Endothelial cell of hepatic sinusoid (primary cell): ENCODE data around the gene PACSIN1.

Experiments used
- in situ Hi-C: cut with HindIII; loops from 2 replicates; pipeline ENCODE4 v1.10.0; 2017; ENCODE audit warnings: low sequenced_read_pairs

PACSIN1 gene

DNA sequence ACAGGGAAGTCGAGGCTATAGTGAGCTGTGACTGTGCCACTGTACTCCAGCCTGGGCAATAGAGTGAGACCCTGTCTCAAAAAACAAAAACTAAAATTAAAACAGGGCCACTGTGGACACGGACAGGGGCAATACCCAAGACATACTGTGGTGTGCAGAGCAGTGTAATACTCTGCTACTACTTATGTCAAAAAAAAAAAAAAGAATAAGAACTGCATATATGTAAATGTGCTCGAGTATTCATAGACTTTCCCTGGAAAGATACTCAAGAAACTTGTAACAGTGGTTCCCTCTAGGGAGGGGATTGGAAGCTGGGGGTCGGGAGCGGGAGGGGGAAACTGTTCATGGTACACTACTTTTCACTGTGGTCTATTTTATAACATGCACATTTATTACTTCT is 74.3 kb downstream of the PACSIN1 start:
- in situ Hi-C loops, result no loop called here

- in situ Hi-C loops, result no loop called here
Observed at GRCh38 chr6:34540841-34541240, 75.0 kb downstream of the PACSIN1 start.

GRCh38 chr6:34543421-34543820 is 77.5 kb downstream of the PACSIN1 start:
- in situ Hi-C loops, result no loop called here

DNA sequence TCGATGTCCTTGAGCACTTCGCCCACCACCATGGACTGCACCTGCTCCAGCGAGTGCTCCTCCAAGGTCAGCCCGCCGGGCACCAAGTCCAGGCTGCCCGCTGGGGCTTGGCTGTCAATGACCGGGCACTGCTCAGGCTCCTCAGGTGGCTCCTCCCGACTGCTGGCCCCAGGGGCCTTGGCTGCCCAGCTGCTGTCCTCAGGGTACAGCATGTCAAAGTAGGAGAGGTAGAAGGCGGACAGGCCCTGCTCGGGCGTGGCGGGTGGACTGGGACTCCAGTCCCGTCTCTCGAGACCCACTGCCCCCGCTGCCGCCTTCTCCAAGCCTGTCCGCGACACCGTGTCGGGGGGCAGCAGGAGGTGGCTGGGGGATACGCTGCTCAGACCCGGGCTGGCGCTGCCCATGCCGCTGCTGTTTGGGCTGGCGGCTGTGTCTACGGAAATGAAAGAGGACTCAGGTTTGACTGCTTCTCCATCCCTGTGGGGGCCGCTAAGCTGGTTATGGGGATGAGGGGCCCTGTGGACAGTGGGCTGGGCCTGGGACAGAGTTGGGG is 78.3 kb downstream of the PACSIN1 start:
- in situ Hi-C loops, result no loop called here

GRCh38 chr6:34544776-34545471 is 79.0 kb downstream of the PACSIN1 start:
- in situ Hi-C loops, result no loop called here

DNA sequence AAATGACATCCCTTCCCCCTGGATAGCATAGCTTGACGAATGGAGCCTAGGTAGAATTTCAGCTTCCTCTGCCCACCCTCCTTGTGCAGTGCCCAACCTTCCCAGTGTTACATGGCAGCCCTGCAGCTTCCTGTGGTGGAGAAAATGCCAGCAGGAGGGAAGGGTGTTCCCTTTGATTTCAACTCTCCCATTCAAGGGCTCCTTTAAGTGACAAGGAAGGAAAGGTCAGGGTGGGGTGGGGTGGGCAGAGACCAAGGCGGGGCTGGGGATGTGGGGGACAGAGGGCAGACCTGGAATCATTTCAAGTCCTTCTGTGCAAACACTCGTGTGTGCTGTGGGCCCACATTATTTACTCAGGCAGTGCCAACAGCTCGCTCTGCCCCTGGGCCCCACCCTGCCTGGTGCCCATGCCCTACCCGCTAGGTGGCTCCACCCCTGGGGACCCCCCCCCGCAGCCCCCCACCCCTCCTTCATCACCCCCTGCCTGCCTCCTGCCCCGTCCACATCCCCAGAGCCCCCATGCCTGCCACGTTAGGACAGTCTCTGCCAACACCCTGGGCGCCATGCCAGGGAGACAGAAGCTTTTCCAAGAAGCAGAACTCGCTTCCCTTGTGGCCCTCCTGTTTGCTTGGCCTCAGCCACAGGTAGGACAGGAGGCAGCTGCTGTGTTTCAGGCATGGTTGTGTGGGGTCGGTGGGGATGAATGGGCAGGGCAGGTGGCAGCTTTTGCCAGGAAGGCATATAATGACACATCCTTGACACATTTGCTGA is 80.9 kb downstream of the PACSIN1 start:
- in situ Hi-C loops, result no loop called here

DNA sequence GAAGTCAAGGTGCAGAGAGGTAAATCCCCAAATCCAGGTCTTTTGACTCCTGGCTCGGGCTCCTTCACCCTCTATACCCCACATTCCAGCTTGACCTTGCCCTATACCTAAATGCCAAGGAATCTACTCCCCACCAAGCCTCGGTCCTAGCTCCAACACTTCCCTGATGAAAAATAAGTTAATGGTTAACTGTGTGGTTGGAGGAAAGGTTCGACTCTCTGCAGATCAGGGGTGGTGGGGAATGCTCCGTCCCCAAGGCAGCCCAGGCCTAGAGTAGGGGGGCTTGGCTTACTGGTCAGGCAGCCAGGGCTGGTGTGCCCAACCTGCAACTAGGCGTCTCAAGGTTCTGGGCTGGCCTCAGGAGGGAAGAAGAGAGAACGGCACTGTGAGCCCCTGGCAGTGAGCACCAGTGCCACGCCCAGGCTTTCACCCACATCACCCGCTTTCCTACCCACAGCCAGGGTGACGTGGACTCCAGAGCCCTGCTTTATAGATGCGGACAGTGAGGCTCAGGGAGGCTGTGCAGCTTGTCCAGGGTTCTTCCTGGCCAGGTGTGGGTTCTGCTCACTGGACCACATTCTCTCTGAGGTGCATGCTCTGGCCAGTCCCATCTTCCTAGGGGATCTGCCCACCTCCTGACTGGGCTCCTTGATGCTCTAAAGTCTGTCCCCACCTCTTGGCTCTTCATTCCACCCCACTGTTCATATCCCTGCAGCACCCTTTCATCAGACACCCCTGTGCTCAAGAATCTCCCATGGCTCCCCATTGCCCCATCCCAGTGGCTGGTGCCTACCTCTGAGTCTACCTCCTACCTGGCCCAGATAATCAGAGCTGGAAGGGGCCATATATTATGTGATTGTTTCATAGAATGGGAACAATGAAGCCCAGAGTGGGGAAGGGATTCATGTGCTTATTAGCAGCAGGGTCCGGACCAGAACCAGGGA is 82.1 kb downstream of the PACSIN1 start:
- in situ Hi-C loops, result no loop called here

- in situ Hi-C loops, result no loop called here
Observed at GRCh38 chr6:34549026-34549803, 83.3 kb downstream of the PACSIN1 start.

DNA sequence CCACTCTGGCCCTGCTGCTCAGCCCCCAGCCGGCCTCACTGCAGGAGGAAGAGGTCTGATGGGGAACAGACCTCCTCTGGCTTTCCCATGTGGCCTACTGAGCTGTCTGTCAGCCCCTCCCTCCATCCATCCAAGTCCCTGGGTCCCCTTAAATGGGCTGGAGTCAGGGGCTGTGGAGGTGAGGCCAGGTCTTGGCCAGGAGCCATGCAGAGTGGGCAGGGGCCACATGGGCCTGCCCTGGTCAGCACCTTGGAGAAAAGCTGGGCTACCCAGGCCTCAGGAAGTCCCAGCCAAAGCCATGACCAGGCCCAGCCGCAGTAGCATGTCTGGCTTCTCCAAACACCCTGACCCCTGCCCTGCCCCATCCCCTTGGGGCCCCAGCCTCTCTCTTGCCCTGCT is 83.9 kb downstream of the PACSIN1 start:
- in situ Hi-C loops, result no loop called here

DNA sequence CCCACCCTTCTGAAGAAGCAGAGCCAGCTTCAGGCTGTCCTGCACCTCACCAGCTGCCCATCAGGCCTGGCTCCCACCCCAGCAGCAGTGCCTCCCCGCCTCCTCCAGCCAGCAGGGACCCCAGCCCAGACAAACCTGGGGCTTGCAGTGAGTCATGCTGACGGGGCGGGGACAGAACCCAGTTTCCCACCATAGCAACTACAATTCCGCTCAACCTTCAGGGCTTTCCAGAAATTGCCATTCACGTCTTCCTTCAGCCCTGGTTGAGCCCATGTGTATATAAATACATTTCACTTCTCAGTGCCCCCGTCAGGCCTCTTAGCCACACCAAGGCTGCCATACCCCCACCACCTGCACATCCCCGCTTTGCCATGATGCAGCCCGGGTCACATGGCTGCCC is 85.8 kb downstream of the PACSIN1 start:
- in situ Hi-C loops, result no loop called here

- in situ Hi-C loops, result no loop called here
Observed at GRCh38 chr6:34552620-34553019, 86.7 kb downstream of the PACSIN1 start.

GRCh38 chr6:34553146-34553545 is 87.3 kb downstream of the PACSIN1 start:
- in situ Hi-C loops, result no loop called here

DNA sequence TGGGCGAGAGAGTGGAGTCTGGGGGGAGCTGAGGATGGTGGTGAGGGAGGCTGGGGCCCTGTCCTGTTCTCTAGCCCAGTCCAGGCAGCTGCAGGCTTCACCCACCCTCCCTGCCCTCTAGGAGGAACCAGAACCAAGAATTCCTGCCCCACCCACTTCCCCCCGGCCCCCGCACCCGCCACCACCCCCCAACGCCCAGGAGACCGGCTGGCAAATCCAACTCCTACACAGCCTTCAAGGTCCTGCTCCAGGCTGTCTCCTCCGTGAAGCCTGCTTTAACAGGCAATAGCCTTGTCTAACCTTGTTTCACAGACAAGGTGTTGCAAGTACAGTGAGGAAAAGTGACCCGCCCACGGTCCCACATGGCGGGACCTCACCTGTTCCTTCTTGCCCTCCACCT is 87.9 kb downstream of the PACSIN1 start:
- in situ Hi-C loops, result no loop called here

GRCh38 chr6:34554291-34555006 is 88.6 kb downstream of the PACSIN1 start:
- in situ Hi-C loops, result no loop called here

GRCh38 chr6:34555007-34555322 is 89.1 kb downstream of the PACSIN1 start:
- in situ Hi-C loops, result no loop called here

DNA sequence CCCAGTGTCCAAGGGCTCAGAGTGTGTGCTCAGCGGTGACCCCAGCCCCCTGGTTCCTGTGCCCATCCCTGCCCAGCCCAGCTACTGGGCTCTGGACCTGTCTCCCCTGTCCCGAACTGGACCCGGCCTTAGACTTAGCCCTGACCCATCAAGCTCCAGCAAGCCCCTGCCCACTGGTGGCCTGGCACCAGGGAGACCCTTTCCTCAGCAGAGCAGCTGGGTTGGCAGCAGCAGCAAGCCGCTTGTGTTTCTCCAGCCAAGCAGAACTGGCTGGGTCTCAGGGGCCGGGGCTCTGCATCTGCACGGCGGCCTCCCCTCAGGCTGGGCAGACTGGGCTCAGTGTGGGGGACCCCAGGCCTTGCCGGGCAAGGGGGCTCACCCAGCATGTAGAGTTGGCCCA is 89.5 kb downstream of the PACSIN1 start:
- in situ Hi-C loops, result no loop called here

- in situ Hi-C loops, result no loop called here
Observed at GRCh38 chr6:34556031-34556471, 90.2 kb downstream of the PACSIN1 start, which contains the start of gene SPDEF. Gene SPDEF, minus strand, starts transcription at chr6:34556329. Its CDS starts 11,874 bp downstream, at chr6:34544455.

GRCh38 chr6:34556493-34556892 is 90.6 kb downstream of the PACSIN1 start:
- in situ Hi-C loops, result no loop called here

- in situ Hi-C loops, result no loop called here
Observed at GRCh38 chr6:34557228-34557627, 91.4 kb downstream of the PACSIN1 start.
